ENCODE measurements around the gene LAX1. TPM values are rescaled to one million over a fixed set of nuclear protein-coding genes. Genes with fewer than 3 reads are reported as not detected.
"Not testable (repeated sequence)": the region's sequence is repeated elsewhere in the genome, so short reads cannot be mapped to it uniquely, and the experiment has no call there.

Gene LAX1
- total RNA-seq, 1 donor from 2014 or later = not detected

GRCh38 chr1:203760506-203760905, 4.5 kb upstream of the LAX1 start:
- Mint-ChIP-seq H3K4me1 (ENCODE audit: unreplicated experiment) (no peaks in the 10 kb centered on the region), H3K4me3 (ENCODE audit: unreplicated experiment) (no peak overlapping the region), H3K9me3 (ENCODE audit: unreplicated experiment) (no peaks in the 10 kb centered on the region), H3K27ac (ENCODE audit: unreplicated experiment) (no peak overlapping the region), H3K27me3 (ENCODE audit: unreplicated experiment) (no peaks in the 10 kb centered on the region), H3K36me3 (ENCODE audit: low read depth, unreplicated experiment) (no peaks in the 10 kb centered on the region)
- TF ChIP-seq CTCF (IDR thresholded peaks at IDR 0.05; ENCODE audit: unreplicated experiment) = no peak
- no peak for DNase-seq (ENCODE audit: low spot score)

- H3K4me1 Mint-ChIP-seq (ENCODE audit: unreplicated experiment); H3K27me3 Mint-ChIP-seq (ENCODE audit: unreplicated experiment); H3K9me3 Mint-ChIP-seq (ENCODE audit: unreplicated experiment); H3K27ac Mint-ChIP-seq (ENCODE audit: unreplicated experiment); H3K4me3 Mint-ChIP-seq (ENCODE audit: unreplicated experiment); H3K36me3 Mint-ChIP-seq (ENCODE audit: low read depth, unreplicated experiment); DNase-seq (ENCODE audit: low spot score): not testable (repeated sequence)
These were observed 3.0 kb upstream of the LAX1 start for GRCh38 chr1:203761958-203762357.

GRCh38 chr1:203763505-203763904, 1.5 kb upstream of the LAX1 start:
- TF ChIP-seq CTCF (IDR thresholded peaks at IDR 0.05; ENCODE audit: unreplicated experiment) = no peak
- Mint-ChIP-seq H3K36me3 (ENCODE audit: low read depth, unreplicated experiment) (no peaks in the 10 kb centered on the region), H3K4me3 (ENCODE audit: unreplicated experiment) (no peak overlapping the region), H3K9me3 (ENCODE audit: unreplicated experiment) (no peaks in the 10 kb centered on the region), H3K4me1 (ENCODE audit: unreplicated experiment) (peaks cover under 1% of the 10 kb centered on the region), H3K27me3 (ENCODE audit: unreplicated experiment) (no peaks in the 10 kb centered on the region), H3K27ac (ENCODE audit: unreplicated experiment) (no peak overlapping the region)
- DNase-seq (ENCODE audit: low spot score) = no peak

GRCh38 chr1:203764105-203765028, 616 bp upstream of the LAX1 start:
- no peak for DNase-seq (ENCODE audit: low spot score)
- Mint-ChIP-seq H3K4me3 (ENCODE audit: unreplicated experiment) (no peak overlapping the region), H3K27me3 (ENCODE audit: unreplicated experiment) (no peaks in the 10 kb centered on the region), H3K36me3 (ENCODE audit: low read depth, unreplicated experiment) (no peaks in the 10 kb centered on the region), H3K27ac (ENCODE audit: unreplicated experiment) (no peak overlapping the region), H3K4me1 (ENCODE audit: unreplicated experiment) (peaks cover 4% of the 10 kb centered on the region), H3K9me3 (ENCODE audit: unreplicated experiment) (no peaks in the 10 kb centered on the region)
- TF ChIP-seq CTCF (IDR thresholded peaks at IDR 0.05; ENCODE audit: unreplicated experiment) = no peak

- no peak for DNase-seq (ENCODE audit: low spot score)
- Mint-ChIP-seq H3K9me3 (ENCODE audit: unreplicated experiment) (no peaks in the 10 kb centered on the region), H3K36me3 (ENCODE audit: low read depth, unreplicated experiment) (no peaks in the 10 kb centered on the region), H3K4me1 (ENCODE audit: unreplicated experiment) (peaks cover 13% of the 10 kb centered on the region), H3K27me3 (ENCODE audit: unreplicated experiment) (no peaks in the 10 kb centered on the region), H3K4me3 (ENCODE audit: unreplicated experiment) (no peak overlapping the region), H3K27ac (ENCODE audit: unreplicated experiment) (no peak overlapping the region)
- no peak for TF ChIP-seq CTCF (IDR thresholded peaks at IDR 0.05; ENCODE audit: unreplicated experiment)
These were observed 3.3 kb downstream of the LAX1 start for GRCh38 chr1:203768256-203768655.

Measured in endothelial cell (in vitro differentiated cells).